ENCODE results near the gene KCNH4. TPM values are rescaled to one million over a fixed set of nuclear protein-coding genes. Genes with fewer than 3 reads are reported as not detected.
"Not testable (repeated sequence)": the region's sequence is repeated elsewhere in the genome, so short reads cannot be mapped to it uniquely, and the experiment has no call there.

Gene KCNH4
- total RNA-seq = under 1 TPM in 1 of 2 experiments, not detected in 1; 0.09 TPM

- peak; percentile 53 for ATAC-seq (ENCODE audit: low read depth)
- H3K27ac Mint-ChIP-seq = no peak within 1 kb of the TSS
- POLR2A ChIA-PET = interaction anchor here (0.6 to 6.3 kb wide), 9 partner anchors 13 to 163 kb away, joined by 3 to 27 read pairs (median 4); partner anchors contain the start of genes DHX58, GHDC, KAT2A and STAT5A
These were observed at the start of gene KCNH4 for GRCh38 chr17:42180922-42181850. KCNH4 (minus strand) TSS chr17:42181142; CDS start chr17:42180945, 197 bp downstream.

DNA sequence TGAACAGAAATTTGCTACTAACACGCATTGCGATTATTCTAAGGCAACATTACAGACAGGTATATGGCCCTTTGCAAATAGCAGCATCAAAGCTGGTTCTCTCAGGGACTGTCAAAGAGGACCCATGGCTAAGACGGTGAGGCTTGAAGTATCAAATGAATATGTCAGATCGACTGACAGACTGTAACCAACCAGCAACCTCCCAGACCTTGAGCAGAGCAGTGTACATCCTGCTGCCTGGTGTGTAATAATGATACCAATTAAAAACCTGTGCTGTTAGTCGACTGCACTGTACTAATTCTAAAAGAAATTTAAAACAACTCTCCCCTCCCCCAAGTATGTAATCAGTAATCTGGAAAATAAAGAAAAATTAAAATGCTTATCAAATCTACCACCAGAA lies 49.3 kb upstream of the KCNH4 start:
- Mint-ChIP-seq H3K36me3 (peaks cover 11% of the 10 kb centered on the region), H3K4me1 (peaks cover 5% of the 10 kb centered on the region), H3K9me3 (no peaks in the 10 kb centered on the region), H3K27me3 (no peaks in the 10 kb centered on the region), H3K4me3 (no peak overlapping the region), H3K27ac (no peak overlapping the region)
- ATAC-seq (ENCODE audit: low read depth) (no peak), DNase-seq (no peak)
- POLR2A ChIA-PET = no interaction called here

More at GRCh38 chr17:42180922-42181850, at the start of gene KCNH4:
- Mint-ChIP-seq H3K27me3 (peaks cover 44% of the 10 kb centered on the region), H3K4me3 (peak within 1 kb of the TSS; percentile 45), H3K9me3 (no peaks in the 10 kb centered on the region), H3K4me1 (peaks cover 26% of the 10 kb centered on the region), H3K36me3 (peaks cover 1% of the 10 kb centered on the region)
- peak; percentile 83 for DNase-seq

DNA sequence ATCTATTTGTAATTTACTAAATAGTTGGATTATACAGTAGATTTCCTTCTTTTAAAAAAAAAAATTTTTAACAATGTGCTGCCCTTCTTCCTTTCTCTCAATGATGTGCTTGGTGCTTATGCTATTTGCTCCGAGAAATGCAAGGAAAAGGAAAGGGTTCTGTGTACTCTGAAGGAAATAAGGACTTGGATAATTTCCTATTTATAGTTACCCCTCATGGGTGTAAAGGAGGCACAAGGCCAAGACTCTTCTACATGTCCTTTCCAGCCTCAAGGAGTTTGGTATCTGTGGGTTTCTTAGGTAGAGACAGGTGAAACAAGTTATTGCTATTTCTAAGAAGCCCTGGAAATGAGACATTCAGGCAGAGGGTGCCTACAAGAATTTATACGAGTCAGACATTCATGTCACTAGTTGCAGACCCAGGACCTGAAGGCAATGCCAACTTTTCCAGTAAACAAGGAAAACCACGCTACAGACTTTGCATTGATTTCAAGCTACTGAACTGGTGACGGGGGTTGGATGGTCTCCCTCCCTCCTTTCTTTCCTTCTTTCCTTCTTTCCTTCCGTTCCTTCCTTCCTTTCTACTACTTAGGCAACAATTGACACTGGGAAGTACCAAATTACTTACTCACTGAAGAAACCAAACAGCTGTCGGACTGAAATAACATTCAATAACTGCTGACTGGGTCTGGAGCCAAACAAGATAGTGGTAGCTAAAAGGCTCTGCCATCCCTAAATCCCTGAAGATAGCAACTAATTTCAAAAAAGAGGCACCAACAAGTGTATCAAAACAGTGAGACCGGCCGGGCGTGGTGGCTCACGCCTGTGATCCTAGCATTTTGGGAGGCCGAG lies 47.1 kb upstream of the KCNH4 start:
- peaks cover 5% of the 10 kb centered on the region for H3K4me1 Mint-ChIP-seq

DNA sequence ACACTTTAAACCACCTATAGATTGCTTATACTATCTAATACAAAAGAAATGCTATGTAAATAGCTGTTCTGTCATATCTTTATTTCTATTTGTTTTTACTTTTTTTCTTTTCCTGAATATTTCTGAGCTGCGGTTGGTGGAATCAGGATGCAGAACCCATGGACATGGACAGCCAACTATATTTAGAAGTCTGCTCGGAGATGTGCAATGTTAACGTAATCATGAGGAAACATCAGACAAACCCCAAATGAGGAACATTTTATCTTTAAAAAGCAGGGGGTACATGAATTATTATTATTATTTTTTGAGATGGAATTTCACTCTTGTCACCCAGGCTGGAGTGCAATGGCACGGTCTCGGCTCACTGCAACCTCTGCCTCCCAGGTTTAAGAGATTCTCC lies 44.7 kb upstream of the KCNH4 start:
- no peak overlapping the region for H3K27ac Mint-ChIP-seq
- peaks cover 22% of the 10 kb centered on the region for H3K36me3 Mint-ChIP-seq
- DNase-seq = no peak
- ATAC-seq (ENCODE audit: low read depth) = no peak
- H3K9me3 Mint-ChIP-seq = no peaks in the 10 kb centered on the region
- POLR2A ChIA-PET = no interaction called here
- H3K4me1 Mint-ChIP-seq = peaks cover 10% of the 10 kb centered on the region
- H3K27me3 Mint-ChIP-seq = no peaks in the 10 kb centered on the region
- H3K4me3 Mint-ChIP-seq = no peak overlapping the region

More for the DNA sequence above, 47.1 kb upstream of the KCNH4 start:
- no peak for ATAC-seq (ENCODE audit: low read depth)
- no peak overlapping the region for H3K27ac Mint-ChIP-seq
- H3K27me3 Mint-ChIP-seq = no peaks in the 10 kb centered on the region
- POLR2A ChIA-PET = no interaction called here
- peaks cover 16% of the 10 kb centered on the region for H3K36me3 Mint-ChIP-seq
- no peaks in the 10 kb centered on the region for H3K9me3 Mint-ChIP-seq
- no peak for DNase-seq
- H3K4me3 Mint-ChIP-seq = no peak overlapping the region

GRCh38 chr17:42224651-42225050 lies 43.7 kb upstream of the KCNH4 start:
- no peak overlapping the region for H3K27ac Mint-ChIP-seq
- no peak overlapping the region for H3K4me3 Mint-ChIP-seq
- POLR2A ChIA-PET = no interaction called here
- peaks cover 10% of the 10 kb centered on the region for H3K4me1 Mint-ChIP-seq
- H3K9me3 Mint-ChIP-seq = no peaks in the 10 kb centered on the region
- no peaks in the 10 kb centered on the region for H3K27me3 Mint-ChIP-seq
- DNase-seq = no peak
- no peak for ATAC-seq (ENCODE audit: low read depth)
- H3K36me3 Mint-ChIP-seq = peaks cover 22% of the 10 kb centered on the region

DNA sequence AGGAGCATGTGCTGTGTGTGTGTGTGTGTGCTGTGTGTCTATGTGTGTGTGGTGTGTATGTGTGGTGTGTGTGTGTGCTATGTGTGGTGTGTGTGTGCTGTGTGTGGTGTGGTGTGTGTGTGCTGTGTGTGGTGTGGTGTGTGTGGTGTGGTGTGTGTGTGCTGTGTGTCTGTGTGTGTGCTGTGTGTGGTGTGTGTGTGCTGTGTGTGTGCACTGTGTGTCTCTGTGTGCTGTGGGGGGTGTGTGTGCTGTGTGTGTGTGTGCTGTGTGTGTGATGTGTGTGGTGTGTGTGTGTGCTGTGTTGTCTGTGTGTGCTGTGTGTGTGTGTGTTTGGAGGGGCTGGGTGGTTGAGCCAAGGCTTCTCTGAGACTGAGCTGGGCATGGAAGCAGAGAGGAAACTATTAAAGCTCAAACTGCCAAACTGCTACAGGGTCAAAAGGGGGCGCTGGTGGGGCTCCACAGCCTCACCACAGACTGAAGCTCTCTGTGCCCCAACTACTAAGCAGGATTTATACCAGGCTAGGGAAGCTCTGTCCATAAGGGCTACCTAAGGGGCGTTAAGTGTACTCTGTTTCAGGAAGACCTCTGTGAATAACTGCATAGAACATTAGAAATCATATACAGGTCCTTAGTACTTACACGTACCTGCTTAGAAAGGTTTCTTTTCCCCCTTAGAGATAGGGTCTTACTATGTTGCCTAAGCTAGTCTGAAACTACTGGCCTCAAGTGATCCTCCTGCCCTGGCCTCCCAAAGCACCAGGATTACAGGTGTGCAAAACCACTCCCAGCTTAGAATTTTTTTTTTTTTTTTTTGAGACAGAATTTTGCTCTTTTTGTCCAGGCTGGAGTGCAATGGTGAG lies 41.2 kb upstream of the KCNH4 start:
- POLR2A ChIA-PET = interaction anchor here (0.6 to 1.9 kb wide), 10 partner anchors 26 to 184 kb away, joined by 3 to 21 read pairs (median 4); partner anchors contain the start of gene STAT5A
- no peaks in the 10 kb centered on the region for H3K9me3 Mint-ChIP-seq

DNA sequence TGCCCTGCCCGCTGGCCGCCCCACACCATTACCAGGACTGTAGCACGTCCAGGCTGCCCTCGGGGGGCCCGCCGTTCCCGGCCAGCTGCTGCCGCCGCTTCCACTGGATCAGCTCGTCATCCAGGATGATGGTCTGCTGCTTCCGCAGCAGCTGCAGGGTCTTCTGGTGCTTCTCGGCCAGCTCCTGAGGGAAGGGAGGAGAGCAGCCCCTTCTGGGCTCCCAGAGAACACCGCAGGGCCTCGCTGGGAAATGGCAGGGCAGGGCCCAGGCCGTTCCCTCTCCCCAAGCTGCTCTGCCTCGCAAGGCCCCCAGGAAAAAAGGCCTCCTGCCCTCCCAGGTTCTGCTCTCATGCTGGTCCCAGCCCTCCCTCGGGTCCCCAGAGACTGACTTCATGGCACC lies 38.3 kb upstream of the KCNH4 start:
- H3K4me3 Mint-ChIP-seq; DNase-seq; H3K4me1 Mint-ChIP-seq; ATAC-seq (ENCODE audit: low read depth); H3K9me3 Mint-ChIP-seq; POLR2A ChIA-PET; H3K27me3 Mint-ChIP-seq; H3K27ac Mint-ChIP-seq: not testable (repeated sequence)
- peaks cover 17% of the 10 kb centered on the region for H3K36me3 Mint-ChIP-seq

More for the DNA sequence above, 41.2 kb upstream of the KCNH4 start:
- DNase-seq = peak; percentile 59
- H3K27ac Mint-ChIP-seq = peak overlapping the region; percentile 71
- peak; percentile 87 for ATAC-seq (ENCODE audit: low read depth)
- no peaks in the 10 kb centered on the region for H3K27me3 Mint-ChIP-seq
- H3K4me1 Mint-ChIP-seq = peaks cover 7% of the 10 kb centered on the region
- H3K4me3 Mint-ChIP-seq = no peak overlapping the region
- peaks cover 23% of the 10 kb centered on the region for H3K36me3 Mint-ChIP-seq

GRCh38 chr17:42214156-42214555 lies 33.2 kb upstream of the KCNH4 start:
- no peaks in the 10 kb centered on the region for H3K27me3 Mint-ChIP-seq
- no peak overlapping the region for H3K4me3 Mint-ChIP-seq
- no peaks in the 10 kb centered on the region for H3K9me3 Mint-ChIP-seq
- no peak for DNase-seq
- H3K36me3 Mint-ChIP-seq = peaks cover 20% of the 10 kb centered on the region
- POLR2A ChIA-PET = no interaction called here
- no peaks in the 10 kb centered on the region for H3K4me1 Mint-ChIP-seq
- no peak overlapping the region for H3K27ac Mint-ChIP-seq
- ATAC-seq (ENCODE audit: low read depth) = no peak

- no peaks in the 10 kb centered on the region for H3K9me3 Mint-ChIP-seq
- no peak overlapping the region for H3K4me3 Mint-ChIP-seq
- ATAC-seq (ENCODE audit: low read depth) = no peak
- H3K4me1 Mint-ChIP-seq = no peaks in the 10 kb centered on the region
- H3K27ac Mint-ChIP-seq = no peak overlapping the region
- H3K36me3 Mint-ChIP-seq = peaks cover 18% of the 10 kb centered on the region
- POLR2A ChIA-PET = no interaction called here
- no peak for DNase-seq
- no peaks in the 10 kb centered on the region for H3K27me3 Mint-ChIP-seq
These were observed 31.4 kb upstream of the KCNH4 start for GRCh38 chr17:42212382-42212781.

- H3K27ac Mint-ChIP-seq; H3K27me3 Mint-ChIP-seq; H3K4me3 Mint-ChIP-seq; H3K9me3 Mint-ChIP-seq; ATAC-seq (ENCODE audit: low read depth); H3K4me1 Mint-ChIP-seq; DNase-seq; POLR2A ChIA-PET: not testable (repeated sequence)
- H3K36me3 Mint-ChIP-seq = peaks cover 17% of the 10 kb centered on the region
These were observed 31.0 kb upstream of the KCNH4 start for GRCh38 chr17:42211921-42212341.

- Mint-ChIP-seq H3K4me1 (no peaks in the 10 kb centered on the region), H3K9me3 (no peaks in the 10 kb centered on the region), H3K27me3 (no peaks in the 10 kb centered on the region), H3K27ac (no peak overlapping the region), H3K36me3 (peaks cover 25% of the 10 kb centered on the region), H3K4me3 (no peak overlapping the region)
- ATAC-seq (ENCODE audit: low read depth) = no peak
- no peak for DNase-seq
- POLR2A ChIA-PET = no interaction called here
These were observed 29.1 kb upstream of the KCNH4 start for GRCh38 chr17:42210046-42210445.

- H3K4me1 Mint-ChIP-seq; H3K4me3 Mint-ChIP-seq; H3K27ac Mint-ChIP-seq; ATAC-seq (ENCODE audit: low read depth); POLR2A ChIA-PET; H3K27me3 Mint-ChIP-seq; H3K9me3 Mint-ChIP-seq; DNase-seq: not testable (repeated sequence)
- H3K36me3 Mint-ChIP-seq = peaks cover 32% of the 10 kb centered on the region
These were observed 25.2 kb upstream of the KCNH4 start for GRCh38 chr17:42206153-42206612.

Measured in activated naive CD8-positive, alpha-beta T cell treated with anti-CD3 and anti-CD28 coated beads, Interleukin-2, amount 10 ng/mL, durations not matched to agents 7 days and 5 days (primary cell).